ENCODE results near the gene IMP4.

- TF ChIP-seq CTCF (IDR thresholded peaks at IDR 0.05) (no peak), POLR2A (IDR thresholded peaks at IDR 0.05) (no peak)
Observed at GRCh38 chr2:130357864-130358263, 15.2 kb downstream of the IMP4 start.
